HFFc6 (cell line): ENCODE measurements around the gene SMIM24. TPM values are rescaled to one million over a fixed set of nuclear protein-coding genes. Genes with fewer than 3 reads are reported as not detected.

Source experiments
- DNase-seq: peaks from one replicate; pipeline ENCODE4 v3.0.0-alpha.2; 2018
- H3K27ac Mint-ChIP-seq: 2 replicates; pipeline ENCODE4 v1.8.0; 2020; ENCODE audit warnings: mild to moderate bottlenecking, mixed read lengths
- H3K27me3 Mint-ChIP-seq: 2 replicates; pipeline ENCODE4 v1.8.0; 2021; ENCODE audit warnings: mild to moderate bottlenecking, moderate library complexity, mixed read lengths; ENCODE audit not compliant: insufficient read depth
- H3K36me3 Mint-ChIP-seq: 2 replicates; pipeline ENCODE4 v1.8.0; 2021; ENCODE audit warnings: low read depth, mixed read lengths
- H3K4me1 Mint-ChIP-seq: 2 replicates; pipeline ENCODE4 v1.8.0; 2020; ENCODE audit warnings: low read depth, mixed read lengths
- H3K4me3 Mint-ChIP-seq: 2 replicates; pipeline ENCODE4 v1.8.0; 2020; ENCODE audit warnings: mild to moderate bottlenecking, moderate library complexity, mixed read lengths
- H3K9me3 Mint-ChIP-seq: 2 replicates; pipeline ENCODE4 v1.8.0; 2020; ENCODE audit warnings: mild to moderate bottlenecking, mixed read lengths
- CTCF ChIP-seq: fragments of 200-600 bp; sonication (generic); IDR thresholded peaks from 2 replicates; pipeline ENCODE4 v1.5.0; 2021; ENCODE audit warnings: antibody characterized with exemption, mild to moderate bottlenecking
- total RNA-seq, 6 experiments: library from RNA; stranded (reverse); fragmentation: NEBNext Ultra II Directional; extraction: Animal tissue kit (Norgen Biotek cat#: 25700); gene quantifications; 2 replicates in 1 of 6; 3 replicates in 5 of 6; pipeline ENCODE4 v1.2.3, GENCODE V29; 2021

The SMIM24 gene
- total RNA-seq, 6 experiments from 2014 or later: not detected

GRCh38 chr19:3459965-3460582 lies 20.3 kb downstream of the SMIM24 start:
- Mint-ChIP-seq H3K27ac (peak overlapping the region; percentile 18; the same call in 1 of the 2 replicates), H3K4me3 (no peak overlapping the region)

GRCh38 chr19:3459089-3459881 lies 21.0 kb downstream of the SMIM24 start:
- Mint-ChIP-seq H3K4me3 (no peak overlapping the region), H3K9me3 (peaks cover 3% of the 10 kb centered on the region; the same call in 1 of the 2 replicates), H3K4me1 (peaks cover 22% of the 10 kb centered on the region; the same call in 1 of the 2 replicates), H3K27ac (peak overlapping the region; percentile 56), H3K36me3 (peaks cover 10% of the 10 kb centered on the region), H3K27me3 (peaks cover 11% of the 10 kb centered on the region)
- DNase-seq: peak; percentile 65
- no peak for TF ChIP-seq CTCF

More at GRCh38 chr19:3459965-3460582, 20.3 kb downstream of the SMIM24 start:
- peaks cover 10% of the 10 kb centered on the region for H3K36me3 Mint-ChIP-seq
- H3K4me1 Mint-ChIP-seq: peaks cover 22% of the 10 kb centered on the region; the same call in 1 of the 2 replicates
- peaks cover 3% of the 10 kb centered on the region; the same call in 1 of the 2 replicates for H3K9me3 Mint-ChIP-seq
- peaks cover 11% of the 10 kb centered on the region for H3K27me3 Mint-ChIP-seq
- no peak for DNase-seq
- TF ChIP-seq CTCF: no peak

- peak overlapping the region; percentile 56 for H3K27ac Mint-ChIP-seq
These were observed 21.9 kb downstream of the SMIM24 start for GRCh38 chr19:3458229-3459088.

GRCh38 chr19:3457528-3458228 lies 22.6 kb downstream of the SMIM24 start:
- peaks cover 2% of the 10 kb centered on the region; the same call in 1 of the 2 replicates for H3K9me3 Mint-ChIP-seq
- no peak for TF ChIP-seq CTCF
- H3K27ac Mint-ChIP-seq: peak overlapping the region; percentile 66
- DNase-seq: no peak
- H3K4me3 Mint-ChIP-seq: no peak overlapping the region
- H3K27me3 Mint-ChIP-seq: peaks cover 12% of the 10 kb centered on the region
- peaks cover 7% of the 10 kb centered on the region for H3K36me3 Mint-ChIP-seq
- H3K4me1 Mint-ChIP-seq: peaks cover 22% of the 10 kb centered on the region; the same call in 1 of the 2 replicates

More at GRCh38 chr19:3458229-3459088, 21.9 kb downstream of the SMIM24 start:
- Mint-ChIP-seq H3K27me3 (peaks cover 11% of the 10 kb centered on the region), H3K36me3 (peaks cover 10% of the 10 kb centered on the region), H3K4me1 (peaks cover 22% of the 10 kb centered on the region; the same call in 1 of the 2 replicates), H3K4me3 (peak overlapping the region; percentile 17; the same call in 1 of the 2 replicates), H3K9me3 (peaks cover 3% of the 10 kb centered on the region; the same call in 1 of the 2 replicates)
- DNase-seq: no peak
- TF ChIP-seq CTCF: no peak
